ENCODE measurements around the gene NIPAL1. TPM values are rescaled to one million over a fixed set of nuclear protein-coding genes. Genes with fewer than 3 reads are reported as not detected.

Gene NIPAL1
- total and polyA plus RNA-seq, 2 experiments from 2014 or later, result 0.95 to 3.7 TPM

GRCh38 chr4:48021100-48021499 is 4.5 kb downstream of the NIPAL1 start:
- no peak for DNase-seq

GRCh38 chr4:48022192-48022799 is 5.7 kb downstream of the NIPAL1 start:
- Histone ChIP-seq H3K9me3 (ENCODE audit: low read depth) (no peaks in the 10 kb centered on the region), H3F3A (ENCODE audit: insufficient read depth) (no peaks in the 10 kb centered on the region; the same call in 1 of the 2 replicates), H3K4me3 (no peak overlapping the region), H3K36me3 (ENCODE audit: low read depth) (no peaks in the 10 kb centered on the region), H3K4me1 (ENCODE audit: insufficient read depth) (no peaks in the 10 kb centered on the region), H4K20me1 (ENCODE audit: insufficient read depth) (no peaks in the 10 kb centered on the region), H3K27me3 (replicated peaks; ENCODE audit: insufficient read depth) (no peaks in the 10 kb centered on the region), H3K27ac (no peak overlapping the region), H3K79me2 (ENCODE audit: insufficient read depth) (no peaks in the 10 kb centered on the region), H3K9me2 (ENCODE audit: insufficient read depth) (no peaks in the 10 kb centered on the region), H2AFZ (no peak overlapping the region), H3K4me2 (ENCODE audit: unreplicated experiment) (no peak overlapping the region), H3K9ac (no peak overlapping the region)
- 85 to 93% methylated on average over 3 of the region's 3 CpGs for WGBS, 2 experiments (ENCODE audit: low coverage in 1 of 2, low lambda C conversion rate in 2 of 2, missing lambda C conversion rate in 2 of 2)
- no peak for DNase-seq
- in situ Hi-C loops (cut with MboI), result no loop called here
- TF ChIP-seq EZH2phosphoT487 (IDR thresholded peaks at IDR 0.05; ENCODE audit: insufficient read depth, low read depth) (no peak), EZH2 (IDR thresholded peaks at IDR 0.05; ENCODE audit: insufficient read depth, poor library complexity, severe bottlenecking) (no peak)

More at GRCh38 chr4:48021100-48021499, 4.5 kb downstream of the NIPAL1 start:
- Histone ChIP-seq H3K9ac (no peak overlapping the region), H4K20me1 (ENCODE audit: insufficient read depth) (no peaks in the 10 kb centered on the region), H3F3A (ENCODE audit: insufficient read depth) (no peaks in the 10 kb centered on the region; the same call in 1 of the 2 replicates), H3K4me2 (ENCODE audit: unreplicated experiment) (no peak overlapping the region), H3K27me3 (replicated peaks; ENCODE audit: insufficient read depth) (no peaks in the 10 kb centered on the region), H3K36me3 (ENCODE audit: low read depth) (no peaks in the 10 kb centered on the region), H3K9me2 (ENCODE audit: insufficient read depth) (no peaks in the 10 kb centered on the region), H3K9me3 (ENCODE audit: low read depth) (no peaks in the 10 kb centered on the region), H3K4me1 (ENCODE audit: insufficient read depth) (no peaks in the 10 kb centered on the region), H3K27ac (no peak overlapping the region), H3K79me2 (ENCODE audit: insufficient read depth) (no peaks in the 10 kb centered on the region), H3K4me3 (no peak overlapping the region), H2AFZ (no peak overlapping the region)
- TF ChIP-seq EZH2 (IDR thresholded peaks at IDR 0.05; ENCODE audit: insufficient read depth, poor library complexity, severe bottlenecking) (no peak), EZH2phosphoT487 (IDR thresholded peaks at IDR 0.05; ENCODE audit: insufficient read depth, low read depth) (no peak)
- WGBS, 2 experiments (ENCODE audit: low coverage in 1 of 2, low lambda C conversion rate in 2 of 2, missing lambda C conversion rate in 2 of 2), result 51 to 52% methylated on average over 1 of the region's 1 CpG
- in situ Hi-C loops (cut with MboI), result no loop called here

DNA sequence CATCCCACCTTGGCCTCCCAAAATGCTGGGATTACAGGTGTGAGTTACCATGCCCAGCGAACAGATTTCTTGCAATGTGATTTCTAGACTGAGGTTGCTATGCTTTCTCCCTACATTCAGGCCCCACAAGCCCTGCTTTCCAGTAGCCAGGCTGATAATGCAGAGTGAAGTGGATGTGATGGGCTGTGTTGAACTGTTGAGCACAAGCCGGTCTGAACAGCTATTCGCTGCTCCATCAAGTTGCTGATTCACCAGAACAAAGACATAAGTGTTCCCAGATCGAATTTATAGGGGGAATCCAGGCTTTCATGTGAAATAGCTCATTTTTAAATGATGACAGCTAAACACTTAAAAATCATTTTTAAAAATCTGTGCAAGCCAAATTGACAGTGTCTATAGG is 8.0 kb downstream of the NIPAL1 start:
- TF ChIP-seq EZH2 (IDR thresholded peaks at IDR 0.05; ENCODE audit: insufficient read depth, poor library complexity, severe bottlenecking) (no peak), EZH2phosphoT487 (IDR thresholded peaks at IDR 0.05; ENCODE audit: insufficient read depth, low read depth) (no peak)
- no peak overlapping the region for H3K27ac ChIP-seq
- H3K36me3 ChIP-seq (ENCODE audit: low read depth), result no peaks in the 10 kb centered on the region
- no peaks in the 10 kb centered on the region for H3K27me3 ChIP-seq (replicated peaks; ENCODE audit: insufficient read depth)
- no peak for DNase-seq
- no peaks in the 10 kb centered on the region for H3K9me2 ChIP-seq (ENCODE audit: insufficient read depth)
- no peak overlapping the region for H3K4me2 ChIP-seq (ENCODE audit: unreplicated experiment)
- H3F3A ChIP-seq (ENCODE audit: insufficient read depth), result no peaks in the 10 kb centered on the region
- in situ Hi-C loops (cut with MboI), result no loop called here
- 25 to 26% methylated on average over 4 of the region's 4 CpGs for WGBS, 2 experiments (ENCODE audit: low coverage in 1 of 2, low lambda C conversion rate in 2 of 2, missing lambda C conversion rate in 2 of 2)
- no peak overlapping the region for H3K4me3 ChIP-seq
- no peaks in the 10 kb centered on the region for H3K79me2 ChIP-seq (ENCODE audit: insufficient read depth)
- H3K9ac ChIP-seq, result no peak overlapping the region
- H3K9me3 ChIP-seq (ENCODE audit: low read depth), result no peaks in the 10 kb centered on the region
- no peaks in the 10 kb centered on the region for H3K4me1 ChIP-seq (ENCODE audit: insufficient read depth)
- 0 out of 2 replicates have a peak overlapping the region, but pooled peaks have one; percentile 36 for H2AFZ ChIP-seq
- H4K20me1 ChIP-seq (ENCODE audit: insufficient read depth), result no peaks in the 10 kb centered on the region

- Histone ChIP-seq H3K4me1 (ENCODE audit: insufficient read depth) (no peaks in the 10 kb centered on the region), H2AFZ (0 out of 2 replicates have a peak overlapping the region, but pooled peaks have one; percentile 36), H3K9me2 (ENCODE audit: insufficient read depth) (no peaks in the 10 kb centered on the region), H3K36me3 (ENCODE audit: low read depth) (no peaks in the 10 kb centered on the region), H4K20me1 (ENCODE audit: insufficient read depth) (no peaks in the 10 kb centered on the region), H3F3A (ENCODE audit: insufficient read depth) (no peaks in the 10 kb centered on the region), H3K9me3 (ENCODE audit: low read depth) (no peaks in the 10 kb centered on the region), H3K4me2 (ENCODE audit: unreplicated experiment) (no peak overlapping the region), H3K27me3 (replicated peaks; ENCODE audit: insufficient read depth) (no peaks in the 10 kb centered on the region), H3K9ac (no peak overlapping the region), H3K4me3 (no peak overlapping the region), H3K27ac (no peak overlapping the region), H3K79me2 (ENCODE audit: insufficient read depth) (no peaks in the 10 kb centered on the region)
- WGBS, 2 experiments (ENCODE audit: low coverage in 1 of 2, low lambda C conversion rate in 2 of 2, missing lambda C conversion rate in 2 of 2), result 2 to 6% methylated on average over 2 of the region's 2 CpGs
- peak; percentile 49 for DNase-seq
- TF ChIP-seq EZH2 (IDR thresholded peaks at IDR 0.05; ENCODE audit: insufficient read depth, poor library complexity, severe bottlenecking) (no peak), EZH2phosphoT487 (IDR thresholded peaks at IDR 0.05; ENCODE audit: insufficient read depth, low read depth) (no peak)
- in situ Hi-C loops (cut with MboI), result no loop called here
Measured at GRCh38 chr4:48025005-48025404, 8.4 kb downstream of the NIPAL1 start.
